ENCODE measurements around the gene EVI5L. TPM values are rescaled to one million over a fixed set of nuclear protein-coding genes. Genes with fewer than 3 reads are reported as not detected.

Gene EVI5L
- total RNA-seq, 4 donors from 2014 or later = 14.4 to 30.3 (median 17.7) TPM

GRCh38 chr19:7787602-7788177 is 42.3 kb upstream of the EVI5L start:
- Histone ChIP-seq H3K36me3 (no peaks in the 10 kb centered on the region), H3K27me3 (peaks cover 0 to 45% of the 10 kb centered on the region in 2 donors), H3K27ac (no peak overlapping the region), H3K9me3 (peaks cover 0 to 32% (median 0%) of the 10 kb centered on the region in 4 donors), H3K4me1 (peaks cover 0 to 9% (median 0%) of the 10 kb centered on the region in 4 donors), H3K4me3 (peak overlapping the region in 1 of 4 donors; percentile 29)
- TF ChIP-seq CTCF (IDR thresholded peaks at IDR 0.05) (no peak), POLR2A (IDR thresholded peaks at IDR 0.05) (no peak), EP300 (IDR thresholded peaks at IDR 0.05) (no peak)
- 12 to 18% methylated on average over 15 to 21 of the region's 22 CpGs for WGBS, 2 donors
- DNase-seq (ENCODE audit: low spot score in 2 of 2) = no peak

DNA sequence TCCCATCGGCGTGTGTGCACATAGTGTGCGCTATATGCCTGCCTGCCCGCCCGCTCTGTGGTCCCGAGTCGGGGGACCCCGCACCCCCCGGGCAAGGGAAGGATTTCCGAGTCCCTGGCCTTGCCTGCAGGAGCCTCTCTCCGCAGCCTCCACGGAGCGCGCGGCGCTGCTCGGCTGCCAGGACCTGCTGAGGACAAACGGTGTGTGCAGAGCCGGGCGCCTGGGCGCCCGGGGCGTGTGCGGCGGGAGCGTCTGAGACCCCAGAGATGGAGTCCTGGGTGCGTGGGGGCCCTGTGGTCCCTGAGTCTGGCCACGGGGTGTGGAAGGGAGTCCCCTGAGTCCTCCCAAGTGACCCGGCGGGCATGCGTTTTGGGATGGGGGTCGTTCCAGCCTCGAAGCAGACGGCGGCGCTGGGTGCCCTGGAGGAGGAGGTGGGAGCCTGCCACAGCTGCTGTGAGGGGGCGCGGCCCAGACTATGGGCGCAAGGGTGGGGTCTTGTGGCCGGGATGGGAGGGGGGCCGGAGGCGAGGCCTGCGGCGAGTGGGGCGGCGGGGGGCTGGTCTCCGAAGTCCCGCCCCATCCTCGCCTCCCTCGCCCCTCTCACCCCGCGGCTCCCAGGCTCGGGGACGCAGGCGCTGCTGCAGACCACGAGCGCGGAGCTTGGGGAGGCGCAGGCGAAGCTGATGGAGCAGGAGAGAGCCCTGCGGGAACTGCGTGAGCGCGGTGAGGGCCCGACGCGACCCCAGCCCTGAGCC is 41.7 kb upstream of the EVI5L start:
- Histone ChIP-seq H3K27me3 (peaks cover 0 to 45% of the 10 kb centered on the region in 2 donors), H3K36me3 (no peaks in the 10 kb centered on the region), H3K4me3 (peak overlapping the region in 1 of 4 donors; percentile 29), H3K4me1 (peaks cover 0 to 9% (median 0%) of the 10 kb centered on the region in 4 donors), H3K9me3 (peaks cover 0 to 32% (median 0%) of the 10 kb centered on the region in 4 donors), H3K27ac (no peak overlapping the region)
- no peak for DNase-seq (ENCODE audit: low spot score in 2 of 2)
- no peak for TF ChIP-seq CTCF (IDR thresholded peaks at IDR 0.05)
- no peak for TF ChIP-seq POLR2A (IDR thresholded peaks at IDR 0.05)
- TF ChIP-seq EP300 (IDR thresholded peaks at IDR 0.05) = no peak
- 1 to 3% methylated on average over 7 to 18 of the region's 67 CpGs for WGBS, 2 donors

- peaks cover 0 to 45% of the 10 kb centered on the region in 2 donors for H3K27me3 ChIP-seq
- H3K4me3 ChIP-seq = peak overlapping the region in 1 of 4 donors; percentile 29
- peaks cover 0 to 32% (median 0%) of the 10 kb centered on the region in 4 donors for H3K9me3 ChIP-seq
- TF ChIP-seq EP300 (IDR thresholded peaks at IDR 0.05) (no peak), POLR2A (IDR thresholded peaks at IDR 0.05) (no peak), CTCF (IDR thresholded peaks at IDR 0.05) (no peak)
- no peak for DNase-seq (ENCODE audit: low spot score in 2 of 2)
- H3K27ac ChIP-seq = no peak overlapping the region
- H3K36me3 ChIP-seq = no peaks in the 10 kb centered on the region
- H3K4me1 ChIP-seq = peaks cover 0 to 9% (median 0%) of the 10 kb centered on the region in 4 donors
- WGBS, 2 donors = 0 to 2% methylated on average over 8 to 17 of the region's 23 CpGs
These were observed 41.1 kb upstream of the EVI5L start for GRCh38 chr19:7788933-7789323.

DNA sequence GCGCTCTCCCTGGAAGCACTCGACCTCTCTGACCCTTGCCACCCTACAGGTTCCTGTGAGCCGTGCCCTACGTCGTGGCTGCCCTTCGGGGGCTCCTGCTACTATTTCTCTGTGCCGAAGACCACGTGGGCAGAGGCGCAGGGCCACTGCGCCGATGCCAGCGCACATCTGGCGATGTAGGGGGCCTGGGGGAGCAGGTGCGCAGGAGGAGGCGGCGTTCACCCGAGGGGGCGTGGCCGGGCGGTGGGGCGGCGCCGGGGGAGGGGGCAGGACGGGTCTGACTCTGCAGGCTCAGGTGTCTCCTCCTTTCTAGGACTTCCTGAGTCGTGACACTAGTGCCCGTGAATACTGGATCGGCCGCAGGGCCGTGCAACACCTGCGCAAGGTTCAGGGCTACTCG is 40.6 kb upstream of the EVI5L start:
- peaks cover 0 to 45% of the 10 kb centered on the region in 2 donors for H3K27me3 ChIP-seq

More for the DNA sequence above, 40.6 kb upstream of the EVI5L start:
- Histone ChIP-seq H3K9me3 (peaks cover 0 to 32% (median 0%) of the 10 kb centered on the region in 4 donors), H3K36me3 (no peaks in the 10 kb centered on the region), H3K4me3 (no peak overlapping the region), H3K4me1 (peaks cover 0 to 9% (median 0%) of the 10 kb centered on the region in 4 donors), H3K27ac (no peak overlapping the region)
- TF ChIP-seq CTCF (IDR thresholded peaks at IDR 0.05) (no peak), EP300 (IDR thresholded peaks at IDR 0.05) (no peak), POLR2A (IDR thresholded peaks at IDR 0.05) (no peak)
- no peak for DNase-seq (ENCODE audit: low spot score in 2 of 2)
- 2 to 8% methylated on average over 6 to 16 of the region's 31 CpGs for WGBS, 2 donors

Data from tibial nerve (tissue), 4 donors.